PC-9 (cell line): Measurements from ENCODE around the gene ZNF416. TPM values are rescaled to one million over a fixed set of nuclear protein-coding genes. Genes with fewer than 3 reads are reported as not detected.

Source experiments
- BruUV-seq: library from RNA; stranded (reverse); fragments of 400-500 nt; replicated peaks from 2 replicates; lab custom pipeline; 2021; lab: Mats Ljungman, UMichigan
- CTCF ChIA-PET: fragments of 300-600 bp; sonication (Branson Sonifier 250); formaldehyde crosslinking; loops from one replicate; lab custom pipeline; 2022; ENCODE audit warnings: antibody characterized with exemption; lab: Charles Lee
- POLR2A ChIA-PET: fragments of 300-600 bp; sonication (Branson Sonifier 250); formaldehyde crosslinking; loops from one replicate; lab custom pipeline; 2022; ENCODE audit warnings: antibody characterized with exemption; ENCODE audit not compliant: unreplicated experiment; lab: Charles Lee
- DNase-seq, 2 experiments: peaks; one replicate each; pipeline versions ENCODE4 v3.0.0 to v3.0.0-alpha.2; 2015 to 2022; ENCODE audit warnings: mixed read lengths in 1 of 2
- H2AFZ ChIP-seq: fragments of 200-600 bp; sonication (generic); 2 replicates; pipeline ENCODE4 v1.8.1; 2017; ENCODE audit warnings: antibody characterized with exemption
- H3F3A ChIP-seq: fragments of 200-600 bp; sonication (generic); 2 replicates; pipeline ENCODE4 v1.8.1; 2017; ENCODE audit warnings: antibody characterized with exemption, mild to moderate bottlenecking, low read depth; ENCODE audit not compliant: insufficient read depth
- H3K27ac ChIP-seq: fragments of 200-600 bp; sonication (generic); 2 replicates; pipeline ENCODE4 v1.6.1; 2016; ENCODE audit warnings: mixed run types
- H3K27me3 ChIP-seq: fragments of 200-600 bp; sonication (generic); 2 replicates; pipeline ENCODE4 v1.6.1; 2016; ENCODE audit warnings: low read depth, mixed run types; ENCODE audit not compliant: insufficient read depth
- H3K36me3 ChIP-seq: fragments of 200-600 bp; sonication (generic); 2 replicates; pipeline ENCODE4 v1.6.1; 2016; ENCODE audit warnings: low read depth, mixed run types
- H3K4me1 ChIP-seq: fragments of 200-600 bp; sonication (generic); replicated peaks from 2 replicates; pipeline ENCODE4 v1.6.1; 2016; ENCODE audit warnings: mixed run types; ENCODE audit not compliant: insufficient read depth
- H3K4me2 ChIP-seq: fragments of 200-600 bp; sonication (generic); 2 replicates; pipeline ENCODE4 v1.6.1; 2017; ENCODE audit warnings: mixed run types
- H3K4me3 ChIP-seq: fragments of 200-600 bp; sonication (generic); 2 replicates; pipeline ENCODE4 v1.6.1; 2016; ENCODE audit warnings: mixed run types
- H3K79me2 ChIP-seq: fragments of 200-600 bp; sonication (generic); 2 replicates; pipeline ENCODE4 v1.6.1; 2017; ENCODE audit warnings: low read depth, mixed run types
- H3K9me2 ChIP-seq: fragments of 200-600 bp; sonication (generic); 2 replicates; pipeline ENCODE4 v1.8.1; 2017; ENCODE audit warnings: mild to moderate bottlenecking; ENCODE audit not compliant: insufficient read depth
- H3K9me3 ChIP-seq: fragments of 200-600 bp; sonication (generic); 2 replicates; pipeline ENCODE4 v1.8.1; 2016; ENCODE audit warnings: low read depth; ENCODE audit not compliant: insufficient read depth
- H4K20me1 ChIP-seq: fragments of 200-600 bp; sonication (generic); 2 replicates; pipeline ENCODE4 v1.8.1; 2017; ENCODE audit not compliant: insufficient read depth
- CTCF ChIP-seq: fragments of 200-600 bp; sonication (generic); conservative IDR thresholded peaks from 2 replicates; pipeline ENCODE4 v1.6.1; 2017; ENCODE audit warnings: mixed run types, antibody characterized with exemption, mild to moderate bottlenecking, moderate library complexity
- EZH2 ChIP-seq: fragments of 200-600 bp; sonication (generic); IDR thresholded peaks from 2 replicates; pipeline ENCODE4 v1.8.0; 2017; ENCODE audit warnings: antibody characterized with exemption, low read depth
- intact Hi-C: fragments of 100-400 bp; cut with micrococcal nuclease; formaldehyde crosslinking; loops from one replicate; pipeline ENCODE4 v1.10.0; 2022; ENCODE audit not compliant: unreplicated experiment
- total RNA-seq: library from RNA; stranded (reverse); gene quantifications from 2 replicates; pipeline ENCODE4 v1.2.3, GENCODE V29; 2021

The ZNF416 gene
- total RNA-seq, 1 experiment from 2014 or later, result 5.6 TPM

- no peak for DNase-seq
- peaks cover 87% of the 10 kb centered on the region for H3K9me3 ChIP-seq
- peaks cover 97% of the 10 kb centered on the region for H3K36me3 ChIP-seq
- H3K4me1 ChIP-seq, result no peaks in the 10 kb centered on the region
- H3K27me3 ChIP-seq, result no peaks in the 10 kb centered on the region
- no peak overlapping the region for H3K4me3 ChIP-seq
- no peaks in the 10 kb centered on the region for H3K9me2 ChIP-seq
- no peak overlapping the region for H3K27ac ChIP-seq
- 0 out of 2 replicates have a peak, but pooled peaks cover 3% of the 10 kb centered on the region for H3K79me2 ChIP-seq
- no TSS peak for BruUV-seq
- H3F3A ChIP-seq, result peaks cover 15% of the 10 kb centered on the region
- TF ChIP-seq EZH2 (no peak), CTCF (no peak)
- POLR2A ChIA-PET, result no interaction called here
- no peak overlapping the region for H3K4me2 ChIP-seq
- intact Hi-C loops, result no loop called here
- CTCF ChIA-PET, result no interaction called here
- H2AFZ ChIP-seq, result no peak overlapping the region
- no peaks in the 10 kb centered on the region for H4K20me1 ChIP-seq
Observed at GRCh38 chr19:57546513-57546912, 32.2 kb downstream of the ZNF416 start.

- TF ChIP-seq CTCF (no peak), EZH2 (no peak)
- Histone ChIP-seq H4K20me1 (no peaks in the 10 kb centered on the region), H2AFZ (no peak overlapping the region), H3K4me3 (no peak overlapping the region), H3F3A (peaks cover 6% of the 10 kb centered on the region; the same call in 1 of the 2 replicates), H3K4me1 (no peaks in the 10 kb centered on the region), H3K36me3 (peaks cover 81% of the 10 kb centered on the region), H3K9me3 (peaks cover 97% of the 10 kb centered on the region), H3K9me2 (no peaks in the 10 kb centered on the region), H3K4me2 (no peak overlapping the region), H3K79me2 (no peaks in the 10 kb centered on the region), H3K27ac (no peak overlapping the region), H3K27me3 (no peaks in the 10 kb centered on the region)
- POLR2A ChIA-PET, result no interaction called here
- BruUV-seq, result no TSS peak
- DNase-seq, result no peak
- intact Hi-C loops, result no loop called here
- CTCF ChIA-PET, result no interaction called here
Observed at GRCh38 chr19:57537953-57538547, 40.7 kb downstream of the ZNF416 start.

GRCh38 chr19:57527136-57527881 lies 51.4 kb downstream of the ZNF416 start, which contains the start of gene ZNF549:
TSS of gene ZNF549 (plus strand) at chr19:57527356. CDS start at chr19:57527574, 218 bp downstream.
- H2AFZ ChIP-seq, result peak within 1 kb of the TSS; percentile 100
- peak within 1 kb of the TSS; percentile 89 for H3K4me2 ChIP-seq
- peak within 1 kb of the TSS; percentile 86 for H3K4me3 ChIP-seq
- TSS peak; percentile 67 for BruUV-seq
- no peaks in the 10 kb centered on the region; the same call in 1 of the 2 replicates for H3K4me1 ChIP-seq
- H3K9me2 ChIP-seq, result no peaks in the 10 kb centered on the region
- 0 out of 2 replicates have a peak, but pooled peaks cover 8% of the 10 kb centered on the region for H3F3A ChIP-seq
- peak; percentile 92 to 94 for DNase-seq
- TF ChIP-seq CTCF, result no peak
- TF ChIP-seq EZH2, result no peak
- no peaks in the 10 kb centered on the region; the same call in 1 of the 2 replicates for H4K20me1 ChIP-seq
- peaks cover 29% of the 10 kb centered on the region for H3K36me3 ChIP-seq
- intact Hi-C loops, result loop anchor here (1.0 to 2.0 kb wide), 2 partner anchors 28 to 31 kb away; partner anchors contain the start of genes ZNF550 and ZNF773
- ChIA-PET POLR2A (no interaction called here), CTCF (no interaction called here)
- H3K9me3 ChIP-seq, result peaks cover 27% of the 10 kb centered on the region
- H3K27me3 ChIP-seq, result no peaks in the 10 kb centered on the region
- H3K27ac ChIP-seq, result peak within 1 kb of the TSS; percentile 38
- peaks cover 24% of the 10 kb centered on the region for H3K79me2 ChIP-seq

Other genes starting within 250 kb of the ZNF416 start
- 10.9 and 11.4 TPM in 2 replicates for gene ZNF304, start 227.6 kb downstream of the ZNF416 start, total RNA-seq
- gene TRAPPC2B, start 215.4 kb downstream of the ZNF416 start, total RNA-seq, result 14.1 and 15.3 TPM in 2 replicates
- gene ZNF547, start 215.4 kb downstream of the ZNF416 start, total RNA-seq, result 3.1 and 6.0 TPM in 2 replicates
- 18.0 and 18.2 TPM in 2 replicates for gene ZNF548, start 189.1 kb downstream of the ZNF416 start, total RNA-seq
- gene ZNF17, start 167.8 kb downstream of the ZNF416 start, total RNA-seq, result 10.5 TPM in 2 replicates
- 17.9 and 19.4 TPM in 2 replicates for gene ZNF749, start 143.6 kb downstream of the ZNF416 start, total RNA-seq
- 0.70 and 0.98 TPM in 2 replicates for gene VN1R1, start 121.8 kb downstream of the ZNF416 start, total RNA-seq
- 8.3 and 9.1 TPM in 2 replicates for gene ZNF772, start 101.3 kb downstream of the ZNF416 start, total RNA-seq
- 12.9 and 15.2 TPM in 2 replicates for gene ZNF419, start 91.2 kb downstream of the ZNF416 start, total RNA-seq
- 12.1 and 14.0 TPM in 2 replicates for gene ZNF773, start 79.0 kb downstream of the ZNF416 start, total RNA-seq
- 5.2 and 6.5 TPM in 2 replicates for gene ZNF549, start 51.6 kb downstream of the ZNF416 start, total RNA-seq
- gene ZNF550, start 19.0 kb downstream of the ZNF416 start, total RNA-seq, result 18.2 and 19.8 TPM in 2 replicates
- 2.2 TPM in 2 replicates for gene ZIK1, start 5.2 kb upstream of the ZNF416 start, total RNA-seq
- 9.5 and 10.5 TPM in 2 replicates for gene ZNF530, start 21.0 kb upstream of the ZNF416 start, total RNA-seq
- 16.5 and 19.1 TPM in 2 replicates for gene ZNF134, start 35.3 kb upstream of the ZNF416 start, total RNA-seq
- 7.9 and 11.4 TPM in 2 replicates for gene ZNF211, start 54.3 kb upstream of the ZNF416 start, total RNA-seq
- gene ZSCAN4, start 90.0 kb upstream of the ZNF416 start, total RNA-seq, result not detected in 2 replicates
- gene ZNF551, start 103.1 kb upstream of the ZNF416 start, total RNA-seq, result 9.6 and 9.8 TPM in 2 replicates
- 0.17 and 0.20 TPM in 2 replicates for gene ZNF154, start 130.3 kb upstream of the ZNF416 start, total RNA-seq
- 0.83 and 1.4 TPM in 2 replicates for gene ZNF671, start 148.7 kb upstream of the ZNF416 start, total RNA-seq
- gene ZNF776, start 167.9 kb upstream of the ZNF416 start, total RNA-seq, result 16.9 and 17.8 TPM in 2 replicates
- 19.0 and 21.3 TPM in 2 replicates for gene ZNF586, start 190.8 kb upstream of the ZNF416 start, total RNA-seq
- 14.3 and 15.1 TPM in 2 replicates for gene ZNF552, start 236.0 kb upstream of the ZNF416 start, total RNA-seq